DMS114 treated with DMSO at 0.1 percent for 48 hours (cell line): ENCODE data around the gene EYA2.
"Not testable (repeated sequence)": the region's sequence is repeated elsewhere in the genome, so short reads cannot be mapped to it uniquely, and the experiment has no call there.

Experiments used
- DNase-seq: peaks from one replicate; lab custom pipeline; 2025; ENCODE audit not compliant: unreplicated experiment; lab: John Stamatoyannopoulos, UW

The EYA2 gene

GRCh38 chr20:46894971-46895905 is 595 bp downstream of the EYA2 start:
- no peak for DNase-seq

GRCh38 chr20:46895906-46896242 is 1.2 kb downstream of the EYA2 start:
- no peak for DNase-seq

GRCh38 chr20:46897328-46897880 is 2.8 kb downstream of the EYA2 start:
- DNase-seq, result no peak

GRCh38 chr20:46898423-46898822 is 3.8 kb downstream of the EYA2 start:
- DNase-seq, result no peak

- no peak for DNase-seq
Observed at GRCh38 chr20:46899621-46900020, 5.0 kb downstream of the EYA2 start.

- no peak for DNase-seq
Observed at GRCh38 chr20:46900086-46900485, 5.4 kb downstream of the EYA2 start.

- no peak for DNase-seq
Observed at GRCh38 chr20:46900826-46901225, 6.2 kb downstream of the EYA2 start.

- DNase-seq, result no peak
Observed at GRCh38 chr20:46901638-46902037, 7.0 kb downstream of the EYA2 start.

- DNase-seq, result no peak
Observed at GRCh38 chr20:46903256-46903655, 8.6 kb downstream of the EYA2 start.

GRCh38 chr20:46903937-46904336 is 9.3 kb downstream of the EYA2 start:
- no peak for DNase-seq

- DNase-seq, result no peak
Observed at GRCh38 chr20:46905364-46906125, 10.9 kb downstream of the EYA2 start.

GRCh38 chr20:46913329-46914044 is 18.8 kb downstream of the EYA2 start:
- DNase-seq, result no peak

- DNase-seq, result no peak
Observed at GRCh38 chr20:46914789-46915379, 20.2 kb downstream of the EYA2 start.

- no peak for DNase-seq
Observed at GRCh38 chr20:46915575-46916257, 21.1 kb downstream of the EYA2 start.

- no peak for DNase-seq
Observed at GRCh38 chr20:46916258-46916603, 21.6 kb downstream of the EYA2 start.

GRCh38 chr20:46917155-46917554 is 22.5 kb downstream of the EYA2 start:
- no peak for DNase-seq

GRCh38 chr20:46920114-46920513 is 25.5 kb downstream of the EYA2 start:
- DNase-seq, result no peak

- DNase-seq, result not testable (repeated sequence)
Observed at GRCh38 chr20:46922841-46923240, 28.2 kb downstream of the EYA2 start.

GRCh38 chr20:46923550-46923949 is 28.9 kb downstream of the EYA2 start:
- no peak for DNase-seq

GRCh38 chr20:46928580-46929132 is 34.0 kb downstream of the EYA2 start:
- no peak for DNase-seq
